D721Med (cell line): ENCODE measurements around the gene TNFAIP2.

Experiments used
- DNase-seq: peaks from one replicate; pipeline ENCODE4 v3.0.0; 2011; ENCODE audit warnings: low spot score; ENCODE audit not compliant: insufficient read length
- FAIRE-seq: peaks from 2 replicates; lab custom pipeline; 2011; peaks lifted over from hg19 to GRCh38; lab: Jason Lieb, UNC
- CTCF ChIP-seq: IDR thresholded peaks from 2 replicates; pipeline ENCODE4 v1.5.1; 2012; ENCODE audit warnings: mild to moderate bottlenecking, control low read depth; ENCODE audit not compliant: insufficient read depth; ENCODE audit errors: missing control alignments

The TNFAIP2 gene

GRCh38 chr14:103142721-103143302 is 19.6 kb downstream of the TNFAIP2 start:
- TF ChIP-seq CTCF, result no peak
- no peak for DNase-seq
- FAIRE-seq, result no peak

- no peak for TF ChIP-seq CTCF
- DNase-seq (no peak), FAIRE-seq (no peak)
These were observed 20.2 kb downstream of the TNFAIP2 start for GRCh38 chr14:103143506-103143905.

- TF ChIP-seq CTCF, result no peak
- no peak for DNase-seq
- no peak for FAIRE-seq
These were observed 20.8 kb downstream of the TNFAIP2 start for GRCh38 chr14:103144085-103144484.

- FAIRE-seq (no peak), DNase-seq (no peak)
- no peak for TF ChIP-seq CTCF
These were observed 23.0 kb downstream of the TNFAIP2 start for GRCh38 chr14:103146141-103146709.

GRCh38 chr14:103149351-103150237 is 26.3 kb downstream of the TNFAIP2 start:
- DNase-seq (no peak), FAIRE-seq (no peak)
- TF ChIP-seq CTCF, result no peak

- DNase-seq (no peak), FAIRE-seq (no peak)
- TF ChIP-seq CTCF, result no peak
These were observed 28.1 kb downstream of the TNFAIP2 start for GRCh38 chr14:103151270-103151945.
